Measurements from ENCODE around the gene CEACAM4. TPM values are rescaled to one million over a fixed set of nuclear protein-coding genes. Genes with fewer than 3 reads are reported as not detected.

CEACAM4 gene
- total and polyA plus RNA-seq, 2 of the 4 experiments (the other 2 are of a cell fraction), result not detected

DNA sequence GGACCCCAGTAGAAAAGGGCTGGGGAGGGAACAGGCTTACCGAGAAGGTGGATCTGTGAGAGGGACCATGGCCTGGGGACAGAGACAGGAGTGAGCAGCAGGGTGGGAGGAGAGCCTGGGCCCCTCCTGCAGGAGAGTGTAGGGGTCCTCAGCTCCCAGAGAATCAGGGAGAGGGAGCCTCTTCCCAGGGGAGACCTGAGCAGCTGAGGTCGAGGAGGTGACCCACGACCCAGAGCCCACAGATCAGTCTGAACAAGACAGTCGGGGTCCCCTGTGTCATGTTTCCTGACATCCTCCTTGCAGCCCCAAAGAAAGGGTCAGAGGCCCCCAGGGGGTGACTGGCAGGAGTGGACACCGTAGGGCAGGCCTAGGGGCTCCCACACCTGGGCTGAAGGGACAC is 6.7 kb downstream of the CEACAM4 start:
- H2AFZ ChIP-seq (replicated peaks; ENCODE audit: low read length, poor library complexity), result no peak overlapping the region

More for the DNA sequence above, 6.7 kb downstream of the CEACAM4 start:
- ChIA-PET POLR2A (ENCODE audit: unreplicated experiment) (no interaction called here), CTCF (no interaction called here)
- DNase-seq, result no peak
- Histone ChIP-seq H3K4ac (ENCODE audit: low read depth, low read length) (no peak overlapping the region), H3K56ac (ENCODE audit: extremely low read depth, insufficient read depth, low read length) (no peak overlapping the region), H2BK5ac (ENCODE audit: low read depth, low read length, poor library complexity, severe bottlenecking) (no peak overlapping the region), H3K9me3 (ENCODE audit: control insufficient read depth, insufficient read depth, low read length) (no peaks in the 10 kb centered on the region), H3K36me3 (ENCODE audit: control insufficient read depth, insufficient read depth, low read length) (no peaks in the 10 kb centered on the region), H3K9me1 (ENCODE audit: insufficient read depth, low read length) (no peaks in the 10 kb centered on the region), H3K27me3 (ENCODE audit: control insufficient read depth, insufficient read depth, low read length) (no peaks in the 10 kb centered on the region), H4K20me1 (ENCODE audit: insufficient read depth, low read length) (no peaks in the 10 kb centered on the region), H3K4me2 (ENCODE audit: low read depth, low read length) (no peak overlapping the region), H3K23ac (ENCODE audit: low read depth, low read length) (no peak overlapping the region), H3K14ac (replicated peaks; ENCODE audit: low read depth, low read length) (no peak overlapping the region), H2BK20ac (ENCODE audit: low read depth, low read length) (no peak overlapping the region), H3K79me1 (ENCODE audit: low read depth in 1 of 2, low read length in 2 of 2) (no peaks in the 10 kb centered on the region), H3K27ac (ENCODE audit: insufficient read depth, low read length) (no peak overlapping the region), H3K18ac (ENCODE audit: low read depth, low read length) (no peak overlapping the region), H4K91ac (ENCODE audit: insufficient read depth, low read depth, low read length) (no peak overlapping the region), H2AK9ac (replicated peaks; ENCODE audit: low read depth, low read length, poor library complexity) (no peak overlapping the region), H3K4me3 (ENCODE audit: insufficient read depth, low read depth, low read length) (no peak overlapping the region), H3K9ac (ENCODE audit: low read depth, low read length) (no peak overlapping the region), H4K5ac (ENCODE audit: low read depth, low read length) (no peak overlapping the region), H2BK15ac (ENCODE audit: low read depth, low read length) (no peak overlapping the region), H2AK5ac (ENCODE audit: low read depth, low read length) (no peak overlapping the region), H2BK120ac (ENCODE audit: low read depth, low read length) (no peak overlapping the region), H4K8ac (ENCODE audit: low read depth in 2 of 2, low read length in 2 of 2) (no peak overlapping the region), H3K4me1 (ENCODE audit: control insufficient read depth, insufficient read depth, low read length) (no peaks in the 10 kb centered on the region)
- ATAC-seq (ENCODE audit: low read depth), result no peak
- in situ Hi-C loops (cut with MboI; ENCODE audit: low sequenced_read_pairs), result no loop called here
- TF ChIP-seq MAZ (IDR thresholded peaks at IDR 0.05; ENCODE audit: borderline replicate concordance, low read depth, low read length), result no peak
- no peak for TF ChIP-seq RAD21 (IDR thresholded peaks at IDR 0.05; ENCODE audit: low read length)
- TF ChIP-seq CHD1 (IDR thresholded peaks at IDR 0.05; ENCODE audit: low read depth, low read length), result no peak
- TF ChIP-seq FOS (IDR thresholded peaks at IDR 0.05; ENCODE audit: low read depth, low read length), result no peak
- TF ChIP-seq POLR2A (IDR thresholded peaks at IDR 0.05; ENCODE audit: low read depth, low read length), result no peak
- TF ChIP-seq, protein P1, sequence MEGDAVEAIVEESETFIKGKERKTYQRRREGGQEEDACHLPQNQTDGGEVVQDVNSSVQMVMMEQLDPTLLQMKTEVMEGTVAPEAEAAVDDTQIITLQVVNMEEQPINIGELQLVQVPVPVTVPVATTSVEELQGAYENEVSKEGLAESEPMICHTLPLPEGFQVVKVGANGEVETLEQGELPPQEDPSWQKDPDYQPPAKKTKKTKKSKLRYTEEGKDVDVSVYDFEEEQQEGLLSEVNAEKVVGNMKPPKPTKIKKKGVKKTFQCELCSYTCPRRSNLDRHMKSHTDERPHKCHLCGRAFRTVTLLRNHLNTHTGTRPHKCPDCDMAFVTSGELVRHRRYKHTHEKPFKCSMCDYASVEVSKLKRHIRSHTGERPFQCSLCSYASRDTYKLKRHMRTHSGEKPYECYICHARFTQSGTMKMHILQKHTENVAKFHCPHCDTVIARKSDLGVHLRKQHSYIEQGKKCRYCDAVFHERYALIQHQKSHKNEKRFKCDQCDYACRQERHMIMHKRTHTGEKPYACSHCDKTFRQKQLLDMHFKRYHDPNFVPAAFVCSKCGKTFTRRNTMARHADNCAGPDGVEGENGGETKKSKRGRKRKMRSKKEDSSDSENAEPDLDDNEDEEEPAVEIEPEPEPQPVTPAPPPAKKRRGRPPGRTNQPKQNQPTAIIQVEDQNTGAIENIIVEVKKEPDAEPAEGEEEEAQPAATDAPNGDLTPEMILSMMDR (conservative IDR thresholded peaks at IDR 0.05; ENCODE audit: low read depth, low read length), result no peak
- no peak for TF ChIP-seq BHLHE40 (IDR thresholded peaks at IDR 0.05; ENCODE audit: low read depth, low read length)
- TF ChIP-seq SMC3 (IDR thresholded peaks at IDR 0.05; ENCODE audit: low read depth, low read length), result no peak
- no peak for TF ChIP-seq USF2 (IDR thresholded peaks at IDR 0.05; ENCODE audit: low read depth, low read length)
- TF ChIP-seq, protein P2, sequence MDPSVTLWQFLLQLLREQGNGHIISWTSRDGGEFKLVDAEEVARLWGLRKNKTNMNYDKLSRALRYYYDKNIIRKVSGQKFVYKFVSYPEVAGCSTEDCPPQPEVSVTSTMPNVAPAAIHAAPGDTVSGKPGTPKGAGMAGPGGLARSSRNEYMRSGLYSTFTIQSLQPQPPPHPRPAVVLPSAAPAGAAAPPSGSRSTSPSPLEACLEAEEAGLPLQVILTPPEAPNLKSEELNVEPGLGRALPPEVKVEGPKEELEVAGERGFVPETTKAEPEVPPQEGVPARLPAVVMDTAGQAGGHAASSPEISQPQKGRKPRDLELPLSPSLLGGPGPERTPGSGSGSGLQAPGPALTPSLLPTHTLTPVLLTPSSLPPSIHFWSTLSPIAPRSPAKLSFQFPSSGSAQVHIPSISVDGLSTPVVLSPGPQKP (IDR thresholded peaks at IDR 0.05; ENCODE audit: borderline replicate concordance, low read depth, low read length), result no peak
- no TSS peak for BruUV-seq (replicated peaks)
- intact Hi-C loops (cut with micrococcal nuclease), result no loop called here
- 0% methylated on average over 1 of the region's 5 CpGs; no CpG with 5 or more reads in 1 of the 2 experiments for WGBS, 2 experiments (ENCODE audit: extremely low coverage in 2 of 2, insufficient read length in 1 of 2)
- dilution Hi-C loops (cut with HindIII; ENCODE audit: low sequenced_read_pairs, unreplicated experiment), result no loop called here
